Measurements from ENCODE around the gene FOXN3. TPM values are rescaled to one million over a fixed set of nuclear protein-coding genes. Genes with fewer than 3 reads are reported as not detected.

The FOXN3 gene
- total and polyA plus RNA-seq, 10 of the 15 experiments (the other 5 are each of a cell fraction or from before 2014, with no cell fraction given), result 4.5 to 68.9 (median 29.7) TPM

DNA sequence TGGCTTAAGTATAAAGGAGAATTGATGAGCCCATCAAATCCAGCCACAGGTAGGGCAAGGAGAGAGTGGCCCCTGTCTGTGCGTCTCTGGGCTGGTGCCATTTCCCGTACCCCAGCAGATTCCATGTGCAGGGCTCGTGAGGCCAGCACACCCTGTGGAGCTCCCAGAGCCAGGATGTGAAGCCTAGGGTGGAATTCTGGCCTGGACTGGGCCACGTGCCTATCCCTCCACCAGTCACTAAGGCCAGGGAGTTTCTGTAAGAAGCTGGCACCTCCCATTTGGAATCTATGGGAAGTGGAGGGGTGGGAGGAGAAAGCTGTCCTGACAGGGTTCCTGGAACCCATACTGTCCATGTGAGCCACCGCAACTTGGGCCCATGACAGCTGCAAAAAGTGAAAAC is 148.5 kb downstream of the FOXN3 start (continued):
- no peak for TF ChIP-seq BCL11A (IDR thresholded peaks at IDR 0.05; ENCODE audit: low read depth, low read length)
- TF ChIP-seq NFIC (IDR thresholded peaks at IDR 0.05; ENCODE audit: low read depth, low read length), result no peak
- no peak for TF ChIP-seq ZNF687 (IDR thresholded peaks at IDR 0.05)
- TF ChIP-seq BACH1 (IDR thresholded peaks at IDR 0.05; ENCODE audit: borderline replicate concordance), result no peak
- TF ChIP-seq TAF1 (IDR thresholded peaks at IDR 0.05; ENCODE audit: borderline replicate concordance, low read depth, low read length), result no peak
- no peak for TF ChIP-seq BHLHE40 (IDR thresholded peaks at IDR 0.05; ENCODE audit: borderline replicate concordance in 1 of 2, low read depth in 2 of 2, low read length in 1 of 2)
- no peak for TF ChIP-seq CEBPZ (IDR thresholded peaks at IDR 0.05; ENCODE audit: low read depth, low read length)
